SH-SY5Y (cell line): ENCODE measurements around the gene OTC.

Experiments used
- GATA2 ChIP-seq: IDR thresholded peaks from 2 replicates; pipeline ENCODE4 v1.6.1; 2011; ENCODE audit warnings: mild to moderate bottlenecking, low read depth, low read length
- GATA3 ChIP-seq: IDR thresholded peaks from 2 replicates; pipeline ENCODE4 v1.6.1; 2011; ENCODE audit warnings: low read depth, mild to moderate bottlenecking, low read length, moderate library complexity

OTC gene

DNA sequence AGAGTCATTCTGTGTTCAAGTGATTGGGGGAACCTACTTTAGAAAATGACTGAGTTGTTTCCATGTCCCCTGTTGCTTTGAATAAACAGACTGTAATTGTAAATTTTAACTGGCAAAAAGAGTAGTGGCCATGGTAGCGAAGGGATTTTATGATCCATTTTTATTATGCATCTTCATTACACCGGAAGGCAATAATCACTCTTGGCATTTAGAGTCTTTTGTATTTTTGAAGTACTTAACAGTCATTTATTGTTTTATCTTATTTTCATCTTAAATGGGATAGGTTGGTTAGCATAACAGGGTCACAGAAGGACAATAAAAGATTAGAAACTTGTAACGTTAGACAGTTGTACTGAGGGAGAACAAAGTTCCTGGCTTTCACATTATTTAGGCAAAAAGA lies 11.0 kb upstream of the OTC start:
- TF ChIP-seq GATA3 = no peak
- no peak for TF ChIP-seq GATA2

DNA sequence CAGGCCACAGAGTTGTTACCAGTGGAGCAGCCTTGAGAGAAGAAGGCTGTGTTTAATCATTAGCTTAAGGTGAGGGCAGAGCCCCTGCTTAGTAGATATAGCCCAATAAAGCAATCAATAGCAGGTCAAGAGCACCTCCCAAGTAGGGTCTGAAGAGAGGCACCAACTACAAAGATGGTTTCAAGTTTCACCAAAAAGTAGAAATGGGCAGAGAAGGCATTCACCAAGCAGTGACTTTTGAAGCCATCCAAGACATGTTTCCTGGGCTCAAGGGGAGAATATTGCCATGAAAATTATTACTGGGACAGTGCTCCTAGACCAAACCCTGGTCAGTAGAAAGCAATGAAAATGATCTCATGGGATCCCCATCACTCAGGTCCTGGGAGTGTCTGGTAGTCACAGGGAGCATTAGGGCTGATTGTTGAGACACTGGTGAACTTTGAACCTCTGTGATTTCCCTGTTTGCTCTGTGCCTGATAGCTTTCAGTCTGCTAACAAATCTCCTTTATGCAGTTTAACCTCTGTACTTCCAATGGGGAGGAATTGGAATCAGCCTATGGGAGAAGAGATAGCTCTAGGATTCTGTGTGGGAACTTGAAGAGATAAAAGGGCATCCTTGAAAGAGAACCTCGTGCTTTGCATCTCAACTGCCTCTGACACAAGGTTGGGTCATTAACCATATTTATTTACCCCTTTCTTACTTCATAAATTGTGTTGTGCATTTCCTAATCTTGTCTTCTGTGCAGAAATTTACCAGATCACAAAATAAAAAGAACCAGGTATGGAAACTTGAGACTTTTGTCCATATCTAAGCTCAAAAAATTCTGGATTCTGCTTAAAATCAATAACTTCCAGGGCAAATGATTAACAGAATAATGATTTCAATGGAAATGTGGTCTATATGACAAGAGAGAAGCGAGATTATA lies 9.3 kb upstream of the OTC start:
- no peak for TF ChIP-seq GATA3

DNA sequence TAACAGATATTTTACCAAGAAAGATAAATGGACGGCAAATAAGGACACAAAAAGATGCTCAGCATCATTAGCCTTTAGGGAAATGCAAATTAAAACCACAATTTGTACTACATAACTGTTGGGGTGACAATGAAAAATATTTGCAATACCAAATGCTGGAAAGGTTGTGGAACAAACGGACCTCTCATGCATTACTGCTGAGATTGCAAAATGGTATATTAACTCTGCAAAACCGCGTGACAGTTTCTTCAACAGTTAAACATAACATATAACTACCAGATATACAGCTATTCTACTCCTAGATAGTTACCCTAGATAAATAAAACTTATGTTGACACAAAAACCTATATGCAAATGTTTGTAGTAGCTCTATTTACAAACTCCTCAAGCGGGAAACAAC lies 6.3 kb upstream of the OTC start:
- TF ChIP-seq GATA3 = no peak
- no peak for TF ChIP-seq GATA2

DNA sequence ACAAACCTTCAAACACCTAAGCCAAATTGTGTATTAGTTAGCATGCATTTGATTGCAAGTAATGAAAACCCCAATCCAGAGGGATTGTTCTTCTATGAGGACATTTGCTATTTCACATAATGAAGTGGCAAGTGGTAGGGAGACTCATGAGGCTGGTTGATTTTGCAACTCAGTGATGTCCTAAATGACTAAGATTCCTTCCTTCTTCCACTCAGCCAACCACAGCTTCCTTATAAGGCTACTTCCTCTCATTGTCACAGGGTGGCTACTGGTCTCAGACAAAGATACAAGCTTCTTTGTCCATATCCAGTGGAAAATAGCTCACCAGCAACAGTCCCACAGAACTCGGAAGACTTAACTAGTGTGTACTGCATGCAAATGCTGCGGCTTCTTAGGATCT lies 5.3 kb upstream of the OTC start:
- TF ChIP-seq GATA3 = no peak
- TF ChIP-seq GATA2 = no peak

DNA sequence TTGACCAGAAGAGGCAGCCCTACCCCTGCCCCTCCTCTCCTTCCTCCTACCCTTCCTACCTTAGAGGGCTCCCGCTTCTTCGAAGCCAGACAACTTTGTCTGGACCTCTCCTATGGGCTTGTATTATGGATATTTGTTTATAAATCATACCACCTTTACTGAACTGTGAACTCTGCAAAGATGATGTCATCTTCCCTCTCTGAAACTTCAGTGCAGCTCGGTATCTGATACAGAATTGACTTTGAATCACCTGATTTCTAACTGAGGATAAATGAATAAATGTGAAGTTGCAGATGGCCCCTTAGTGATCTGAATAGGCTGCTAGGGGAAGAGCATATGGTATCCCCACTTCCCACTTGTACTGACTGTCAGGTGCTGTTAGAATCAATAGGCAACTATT lies 1.1 kb upstream of the OTC start:
- TF ChIP-seq GATA3 = no peak
- no peak for TF ChIP-seq GATA2

DNA sequence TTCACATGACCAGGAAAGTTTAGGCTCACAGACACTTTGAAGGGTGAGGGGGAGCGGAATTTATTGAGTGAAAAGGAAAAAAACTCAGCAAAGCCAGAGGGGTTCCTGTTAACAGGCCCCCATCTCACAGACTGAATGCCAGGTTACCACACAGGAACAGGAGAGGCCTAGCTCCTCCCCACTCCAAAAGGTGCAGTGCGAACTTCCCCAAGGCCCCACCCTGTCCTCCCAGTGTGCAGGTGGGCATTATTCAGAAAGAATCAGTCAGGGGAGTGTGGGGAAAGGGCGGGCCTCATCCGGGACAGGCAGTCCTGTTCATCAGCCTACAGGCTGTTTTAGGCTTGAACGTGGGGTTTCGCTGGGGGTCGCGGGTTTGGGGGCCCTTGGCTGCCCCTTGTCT lies 4.0 kb downstream of the OTC start:
- no peak for TF ChIP-seq GATA3
- TF ChIP-seq GATA2 = no peak

DNA sequence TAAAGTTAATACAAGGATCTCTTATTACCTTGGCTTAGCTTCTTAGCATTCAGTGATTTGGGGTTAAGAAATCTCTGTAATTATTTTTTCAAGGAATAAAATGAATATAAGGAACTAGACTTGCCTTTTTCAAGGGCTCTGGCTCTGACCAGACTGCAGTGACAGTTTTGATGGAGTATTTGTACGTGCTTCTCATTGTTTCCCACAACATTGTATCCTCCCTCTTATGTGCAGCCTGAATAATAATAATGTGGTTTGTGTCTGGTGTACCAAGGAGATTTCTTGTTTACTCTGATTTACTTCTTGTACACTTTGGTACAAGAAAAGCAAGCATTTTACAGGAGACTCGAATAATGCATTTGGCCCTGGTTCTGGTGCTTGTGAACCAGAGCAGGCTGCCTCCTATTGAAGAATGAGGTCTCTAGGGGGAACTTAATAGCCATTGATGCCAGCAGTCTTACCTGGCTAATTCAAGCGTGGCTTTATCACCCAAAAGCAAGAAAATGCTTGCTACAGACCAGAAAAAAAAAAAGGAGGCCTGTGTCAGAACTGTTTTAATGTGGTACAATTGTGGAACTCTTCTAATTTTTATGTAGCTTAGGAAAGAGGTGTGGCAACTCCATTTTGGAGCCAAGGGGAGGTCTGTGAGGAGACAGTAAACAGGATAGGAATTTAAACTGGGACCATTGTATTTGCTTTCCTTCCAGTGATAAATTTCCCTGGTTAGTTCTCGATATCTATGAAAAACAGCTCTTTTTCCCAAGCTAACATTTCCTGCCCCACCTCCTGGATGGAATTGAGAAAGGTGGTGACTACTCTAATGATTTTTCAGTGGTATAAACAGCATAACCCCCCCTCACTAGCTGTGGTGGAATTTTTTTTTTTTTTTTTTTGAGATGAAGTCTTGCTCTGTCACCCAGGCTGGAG lies 5.6 kb downstream of the OTC start:
- TF ChIP-seq GATA3 = no peak
- TF ChIP-seq GATA2 = no peak

DNA sequence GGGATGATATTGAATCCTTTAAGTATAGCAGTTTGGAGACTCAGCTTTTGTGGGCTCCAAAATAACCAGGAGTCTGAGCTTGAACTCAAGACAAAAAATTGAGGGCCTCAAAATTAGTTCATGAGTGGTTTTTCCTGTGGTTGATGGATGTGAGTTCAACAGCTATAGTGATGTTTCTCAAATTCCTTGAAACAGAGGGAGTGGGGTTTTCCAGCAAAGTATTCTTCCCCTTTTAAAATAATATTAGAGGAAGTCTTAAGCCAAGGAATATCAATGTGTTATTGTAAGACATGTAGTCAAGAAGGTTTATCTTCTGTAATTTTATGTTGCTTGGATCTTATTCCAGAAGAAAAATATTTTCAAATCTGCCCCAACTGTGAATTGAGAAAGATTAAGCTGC lies 10.6 kb downstream of the OTC start:
- TF ChIP-seq GATA2 (no peak), GATA3 (no peak)

DNA sequence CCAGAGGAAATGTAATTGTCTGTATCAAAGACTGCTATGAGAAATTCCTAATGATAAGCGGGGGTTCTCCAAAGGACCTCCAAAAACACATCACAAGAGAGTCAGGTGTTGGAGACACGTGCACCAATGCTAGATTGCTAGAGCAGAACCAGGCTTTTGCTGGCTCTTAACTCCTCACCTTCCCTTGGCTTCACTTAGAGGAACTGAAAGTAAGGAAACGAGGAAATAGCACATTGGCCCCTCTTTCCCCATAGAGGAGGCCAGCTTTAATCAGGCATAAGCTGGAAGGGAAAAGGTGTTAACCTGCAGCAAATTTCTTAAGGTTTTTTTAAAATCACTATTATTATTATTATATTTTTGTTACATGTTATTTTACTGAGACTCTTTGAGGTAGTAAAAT lies 13.6 kb downstream of the OTC start:
- TF ChIP-seq GATA2 (no peak), GATA3 (no peak)

DNA sequence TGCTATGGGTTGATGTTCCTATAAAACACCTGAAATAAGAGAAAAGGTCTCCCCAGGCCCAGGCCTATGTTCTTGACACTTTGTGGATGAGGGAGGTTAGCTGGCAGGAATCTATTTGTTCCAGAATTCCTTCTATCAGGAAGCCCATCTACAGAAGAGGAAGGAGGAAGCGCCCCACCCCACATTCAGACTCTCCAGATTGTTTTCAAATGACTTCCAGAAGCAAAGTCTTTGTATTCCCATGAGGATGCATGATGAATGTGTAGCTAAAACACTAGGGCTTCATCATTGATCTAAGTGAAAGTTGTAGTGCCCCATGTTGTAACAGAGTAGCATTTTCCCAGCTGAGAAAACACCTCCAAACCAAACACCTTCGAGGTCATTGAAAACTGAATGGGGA lies 16.4 kb downstream of the OTC start:
- TF ChIP-seq GATA2 (no peak), GATA3 (no peak)

DNA sequence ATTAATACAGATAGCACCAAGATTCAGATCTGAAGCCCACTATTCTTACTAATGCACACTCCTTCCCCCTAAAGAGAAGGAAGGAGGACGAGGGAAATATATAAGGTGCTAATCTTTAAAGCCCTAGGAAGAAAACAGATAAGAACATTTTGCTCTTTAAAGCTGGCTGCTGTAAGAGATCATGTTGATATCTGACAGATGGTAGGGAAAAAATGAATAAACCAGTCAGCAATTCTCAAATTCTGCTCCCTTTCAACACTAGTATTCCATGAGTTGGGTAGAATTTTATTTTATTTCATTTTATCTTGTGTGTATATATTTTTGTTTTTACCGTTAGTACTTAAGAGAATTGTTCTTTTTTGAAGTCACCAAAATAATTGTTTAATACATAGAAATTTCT lies 19.2 kb downstream of the OTC start:
- no peak for TF ChIP-seq GATA2
- no peak for TF ChIP-seq GATA3

DNA sequence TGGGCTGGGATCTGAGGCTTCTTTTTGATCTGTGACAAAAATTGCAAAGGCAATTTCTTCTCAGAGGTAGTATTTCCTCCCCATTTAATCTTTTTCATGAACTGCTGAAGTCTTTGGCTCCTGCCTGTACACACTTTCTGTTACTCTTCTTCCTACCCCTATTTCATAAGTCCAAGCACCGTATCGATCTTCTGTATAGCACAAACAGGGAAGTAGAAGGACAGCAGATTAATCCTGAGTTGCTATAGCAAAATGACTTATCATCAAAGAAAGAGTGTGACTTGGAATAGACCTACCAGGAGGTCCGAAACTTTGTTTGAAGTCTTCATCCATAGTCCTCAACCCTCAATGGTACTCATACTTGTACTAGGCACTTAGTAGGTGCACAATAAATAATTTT lies 22.0 kb downstream of the OTC start:
- TF ChIP-seq GATA2 (no peak), GATA3 (no peak)

DNA sequence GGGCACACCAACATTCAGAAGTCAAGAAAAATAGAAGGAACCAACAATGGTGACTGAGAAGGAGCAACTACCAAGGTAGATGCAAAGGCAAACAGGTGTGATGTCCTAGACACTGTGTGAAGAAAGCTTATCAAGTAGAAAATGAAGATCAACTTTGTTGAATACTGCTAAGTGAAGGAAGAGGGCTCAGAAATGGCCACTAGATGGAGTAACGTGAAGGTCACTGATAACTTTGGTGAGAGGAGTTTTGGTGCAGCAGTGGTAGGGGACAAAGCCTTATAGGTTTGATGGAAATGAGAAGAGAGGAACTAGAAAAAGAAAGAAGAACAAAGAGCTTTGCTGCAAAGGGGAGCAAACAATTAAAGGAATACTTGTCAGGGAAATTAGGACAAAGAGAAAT lies 23.5 kb downstream of the OTC start:
- TF ChIP-seq GATA2 (no peak), GATA3 (no peak)

DNA sequence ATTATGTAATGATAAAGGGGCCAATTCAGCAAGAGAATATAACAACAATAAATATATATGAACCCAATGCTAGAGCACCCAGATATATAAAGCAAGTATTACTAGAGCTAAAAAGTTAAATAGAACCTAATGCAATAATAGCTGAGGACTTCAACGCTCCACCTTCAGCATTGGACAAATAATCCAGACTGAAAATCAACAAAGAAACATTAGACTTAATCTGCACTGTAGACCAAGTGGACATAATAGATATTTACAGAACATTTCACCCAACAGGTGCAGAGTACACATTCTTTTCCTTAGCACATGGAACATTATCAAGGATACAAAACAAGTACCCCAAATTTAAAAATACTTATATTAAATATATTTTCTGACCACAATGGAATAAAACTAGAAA lies 24.3 kb downstream of the OTC start:
- TF ChIP-seq GATA3 = no peak
- no peak for TF ChIP-seq GATA2

DNA sequence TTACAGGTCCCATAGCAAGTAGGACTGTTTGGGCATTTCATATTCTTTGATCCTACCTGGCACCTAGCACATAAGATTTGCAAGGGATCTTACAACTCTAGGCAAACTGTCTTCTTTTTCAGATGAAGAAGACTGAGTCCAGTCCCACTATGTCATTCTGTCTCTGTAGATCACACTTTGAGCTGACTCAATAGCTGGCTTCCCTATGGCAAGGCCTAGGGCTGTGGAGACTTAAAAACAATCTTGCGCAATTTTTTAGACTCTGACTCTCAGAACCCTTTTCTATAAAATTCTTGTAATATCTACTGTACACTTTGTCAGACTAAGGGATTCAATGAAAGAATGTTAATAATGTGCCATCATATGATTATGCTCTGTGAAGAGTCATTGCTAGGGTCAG lies 26.7 kb downstream of the OTC start:
- no peak for TF ChIP-seq GATA3
- no peak for TF ChIP-seq GATA2

DNA sequence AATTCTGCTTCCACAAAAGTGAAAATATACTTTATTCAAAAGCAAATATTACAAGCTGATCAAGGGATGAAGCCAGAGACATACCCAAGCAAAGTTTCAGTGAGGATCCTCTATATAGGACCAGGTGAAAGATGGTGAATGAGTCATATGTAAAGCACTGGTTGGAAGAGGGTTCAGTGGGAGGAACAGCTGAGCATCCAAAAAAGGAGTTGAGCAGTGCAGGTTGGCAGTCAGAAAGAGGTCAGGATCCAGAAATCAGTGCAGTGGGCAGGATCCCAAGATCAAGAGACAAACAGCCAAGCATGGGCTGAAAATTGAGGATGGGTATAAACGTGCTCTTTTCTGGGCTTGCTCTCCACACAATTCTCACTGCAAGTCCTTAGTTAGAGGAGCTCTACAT lies 30.3 kb downstream of the OTC start:
- TF ChIP-seq GATA3 (no peak), GATA2 (no peak)
